ENCODE data around the gene KCNT1. TPM values are rescaled to one million over a fixed set of nuclear protein-coding genes. Genes with fewer than 3 reads are reported as not detected.

KCNT1 gene
- total RNA-seq, 3 donors from 2014 or later, result not detected

DNA sequence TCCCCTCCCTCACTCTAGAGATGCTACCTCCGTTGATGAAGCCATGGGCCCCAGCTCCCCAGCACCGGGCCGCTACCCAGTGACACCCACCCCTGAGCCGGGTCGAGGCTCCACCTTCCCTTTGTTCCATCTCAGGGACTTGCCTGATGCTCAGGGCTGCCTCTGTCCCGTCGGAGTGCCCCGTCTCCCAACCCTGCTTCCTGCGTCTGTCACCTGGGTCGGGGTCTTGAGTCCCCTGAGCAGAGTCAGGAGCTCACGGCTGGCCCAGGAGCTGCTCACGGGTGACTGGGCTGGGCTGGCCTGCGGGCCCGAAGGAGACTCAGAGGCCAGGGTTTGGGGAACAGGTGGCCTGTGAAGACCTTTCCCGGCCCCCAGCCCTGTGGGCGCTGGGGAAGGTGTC lies 85.3 kb downstream of the KCNT1 start:
- Histone ChIP-seq H3K27ac (no peak overlapping the region), H3K4me3 (no peak overlapping the region)
- no peak for TF ChIP-seq POLR2AphosphoS5 (IDR thresholded peaks at IDR 0.05)
- TF ChIP-seq POLR2A (IDR thresholded peaks at IDR 0.05), result no peak
- TF ChIP-seq, protein P1, sequence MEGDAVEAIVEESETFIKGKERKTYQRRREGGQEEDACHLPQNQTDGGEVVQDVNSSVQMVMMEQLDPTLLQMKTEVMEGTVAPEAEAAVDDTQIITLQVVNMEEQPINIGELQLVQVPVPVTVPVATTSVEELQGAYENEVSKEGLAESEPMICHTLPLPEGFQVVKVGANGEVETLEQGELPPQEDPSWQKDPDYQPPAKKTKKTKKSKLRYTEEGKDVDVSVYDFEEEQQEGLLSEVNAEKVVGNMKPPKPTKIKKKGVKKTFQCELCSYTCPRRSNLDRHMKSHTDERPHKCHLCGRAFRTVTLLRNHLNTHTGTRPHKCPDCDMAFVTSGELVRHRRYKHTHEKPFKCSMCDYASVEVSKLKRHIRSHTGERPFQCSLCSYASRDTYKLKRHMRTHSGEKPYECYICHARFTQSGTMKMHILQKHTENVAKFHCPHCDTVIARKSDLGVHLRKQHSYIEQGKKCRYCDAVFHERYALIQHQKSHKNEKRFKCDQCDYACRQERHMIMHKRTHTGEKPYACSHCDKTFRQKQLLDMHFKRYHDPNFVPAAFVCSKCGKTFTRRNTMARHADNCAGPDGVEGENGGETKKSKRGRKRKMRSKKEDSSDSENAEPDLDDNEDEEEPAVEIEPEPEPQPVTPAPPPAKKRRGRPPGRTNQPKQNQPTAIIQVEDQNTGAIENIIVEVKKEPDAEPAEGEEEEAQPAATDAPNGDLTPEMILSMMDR (IDR thresholded peaks at IDR 0.05), result no peak

DNA sequence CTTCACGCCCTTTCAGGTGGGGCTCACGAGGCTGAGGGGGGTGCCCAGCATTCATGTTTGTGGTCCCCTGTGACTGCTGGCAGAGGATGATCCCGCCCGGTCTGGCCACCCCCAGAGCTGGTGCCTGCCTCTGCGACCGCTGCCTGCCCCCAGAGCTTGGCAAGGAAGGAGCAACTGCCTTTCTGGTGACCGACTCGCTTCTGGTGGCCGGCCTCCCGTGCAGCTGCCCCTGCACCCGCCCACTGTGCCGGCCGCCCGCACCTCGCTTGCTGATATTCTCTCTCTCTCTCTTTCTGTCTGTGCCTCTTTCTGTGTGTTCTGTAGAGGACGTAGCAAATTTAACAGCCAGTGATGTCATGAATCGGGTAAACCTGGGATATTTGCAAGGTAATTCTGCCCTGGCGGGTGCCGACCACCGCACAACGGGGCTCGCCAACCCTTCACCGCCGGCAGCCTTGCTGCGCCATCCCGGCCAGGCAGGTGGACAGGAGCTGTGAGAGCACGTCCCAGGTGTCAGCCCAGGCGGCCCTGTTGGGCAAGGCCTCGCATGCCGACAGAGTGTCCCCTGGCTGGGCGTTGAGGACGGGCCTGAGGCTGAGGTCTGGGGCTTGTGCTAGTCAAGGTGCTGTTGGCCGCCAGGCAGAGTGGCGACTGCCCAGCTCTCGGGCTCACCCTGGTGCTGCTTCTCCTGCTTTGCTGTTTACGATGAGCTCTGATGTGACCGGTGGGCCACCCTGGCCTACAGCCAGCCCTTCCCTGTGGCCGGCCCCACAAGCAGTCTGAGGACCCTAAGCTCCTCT lies 86.0 kb downstream of the KCNT1 start:
- intact Hi-C loops (cut with DNase I; ENCODE audit: low total_unique reads), result no loop called here
- Histone ChIP-seq H3K36me3 (no peaks in the 10 kb centered on the region), H3K9me3 (no peaks in the 10 kb centered on the region), H3K27ac (no peak overlapping the region), H3K27me3 (peaks cover 0 to 51% of the 10 kb centered on the region in 2 donors), H3K4me3 (no peak overlapping the region), H3K4me1 (no peaks in the 10 kb centered on the region)
- TF ChIP-seq, protein P1 (IDR thresholded peaks at IDR 0.05), result no peak
- TF ChIP-seq POLR2AphosphoS5 (IDR thresholded peaks at IDR 0.05) (no peak), POLR2A (IDR thresholded peaks at IDR 0.05) (no peak)
- no peak for DNase-seq (ENCODE audit: low spot score in 2 of 2)

More for the DNA sequence above, 85.3 kb downstream of the KCNT1 start:
- no peak for DNase-seq (ENCODE audit: low spot score in 2 of 2)
- H3K4me1 ChIP-seq, result no peaks in the 10 kb centered on the region
- H3K27me3 ChIP-seq, result peaks cover 0 to 58% of the 10 kb centered on the region in 2 donors
- intact Hi-C loops (cut with DNase I; ENCODE audit: low total_unique reads), result no loop called here
- no peaks in the 10 kb centered on the region for H3K36me3 ChIP-seq
- no peaks in the 10 kb centered on the region for H3K9me3 ChIP-seq

DNA sequence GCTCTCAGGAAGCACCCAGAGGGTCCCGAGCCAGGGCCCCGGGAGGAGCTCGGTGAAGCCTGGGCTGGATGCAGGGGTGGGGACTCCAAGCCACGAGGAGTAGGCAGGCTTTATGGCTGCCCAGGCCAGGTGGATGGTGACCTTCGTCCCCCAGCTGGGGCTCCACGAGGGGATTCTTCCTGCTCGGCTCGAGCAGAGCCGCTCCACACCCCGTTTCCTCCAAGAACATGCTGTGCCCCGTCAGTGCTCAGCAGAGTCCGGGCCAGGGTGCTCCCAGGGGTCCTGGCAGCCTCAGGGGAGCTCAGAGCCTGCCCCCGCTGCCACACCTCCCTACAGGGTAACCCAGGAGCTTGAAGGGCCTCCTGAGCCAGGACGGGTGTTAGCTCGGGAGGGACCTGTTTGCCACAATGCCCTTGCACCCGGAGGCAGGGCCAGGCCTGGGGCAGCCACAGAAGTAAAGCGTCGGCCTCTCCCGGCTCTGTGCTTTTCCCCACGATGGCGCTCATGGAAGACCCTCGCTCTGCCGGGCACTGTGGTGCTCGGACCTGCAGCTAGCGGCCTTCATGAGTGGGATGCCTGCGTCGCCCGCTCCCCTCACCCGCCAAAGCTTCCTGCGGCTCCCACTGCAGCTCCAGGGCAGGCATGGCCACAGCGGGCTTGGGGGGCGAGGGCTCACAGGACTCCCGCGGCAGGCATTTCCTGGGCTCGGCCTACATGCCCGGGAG lies 86.8 kb downstream of the KCNT1 start:
- Histone ChIP-seq H3K4me1 (no peaks in the 10 kb centered on the region), H3K9me3 (no peaks in the 10 kb centered on the region), H3K27me3 (peaks cover 0 to 44% of the 10 kb centered on the region in 2 donors), H3K36me3 (no peaks in the 10 kb centered on the region), H3K4me3 (no peak overlapping the region), H3K27ac (no peak overlapping the region)
- TF ChIP-seq POLR2AphosphoS5 (IDR thresholded peaks at IDR 0.05) (no peak), POLR2A (IDR thresholded peaks at IDR 0.05) (no peak)
- TF ChIP-seq, protein P1 (IDR thresholded peaks at IDR 0.05), result no peak
- DNase-seq (ENCODE audit: low spot score in 2 of 2), result no peak
- intact Hi-C loops (cut with DNase I; ENCODE audit: low total_unique reads), result no loop called here

DNA sequence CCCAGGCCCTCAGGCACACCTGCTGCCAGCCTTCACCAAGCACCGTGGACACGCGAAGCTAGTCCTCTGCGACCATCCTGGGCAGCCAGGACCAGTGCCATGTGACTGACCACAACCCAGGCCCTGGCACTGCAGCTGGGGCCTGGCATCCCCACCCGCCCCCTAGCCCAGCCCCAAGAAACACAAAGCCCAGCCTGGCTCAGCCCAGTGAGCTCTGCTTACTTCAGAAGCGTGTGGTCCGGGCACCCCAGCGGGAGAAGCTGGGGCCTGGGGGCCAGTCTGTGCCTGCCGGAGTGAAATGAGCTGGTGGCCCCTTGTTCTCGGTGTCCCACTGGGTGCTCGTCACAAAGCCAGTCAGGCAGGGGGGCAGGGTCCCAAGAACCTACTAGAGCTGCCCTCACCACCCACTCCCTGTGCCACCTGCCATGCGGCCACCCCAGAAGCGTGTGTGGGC lies 87.9 kb downstream of the KCNT1 start:
- DNase-seq (ENCODE audit: low spot score in 2 of 2), result no peak
- no peak for TF ChIP-seq POLR2AphosphoS5 (IDR thresholded peaks at IDR 0.05)
- no peak for TF ChIP-seq POLR2A (IDR thresholded peaks at IDR 0.05)
- TF ChIP-seq, protein P1 (IDR thresholded peaks at IDR 0.05), result no peak
- intact Hi-C loops (cut with DNase I; ENCODE audit: low total_unique reads), result no loop called here

DNA sequence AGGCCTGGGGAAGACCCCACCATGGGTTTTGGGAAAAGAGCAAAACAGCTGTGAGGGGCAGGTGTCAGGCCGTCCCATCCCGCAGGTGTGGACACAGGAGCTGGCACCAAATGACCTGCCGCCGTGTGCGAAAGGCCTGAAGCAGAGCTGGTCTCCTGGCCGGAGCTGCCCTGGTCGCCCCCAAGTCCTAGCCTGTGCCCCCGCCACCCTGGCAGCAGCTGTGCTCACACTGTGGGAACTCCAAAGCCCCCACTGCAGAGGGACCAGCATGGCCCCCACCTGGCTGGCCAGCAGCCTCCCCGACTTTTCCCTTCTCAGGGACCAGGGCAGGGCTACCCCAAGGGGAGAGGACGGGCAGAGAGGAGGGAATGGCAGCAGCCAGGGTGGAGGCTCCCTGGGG lies 88.4 kb downstream of the KCNT1 start:
- no peak for DNase-seq (ENCODE audit: low spot score in 2 of 2)
- Histone ChIP-seq H3K27ac (no peak overlapping the region), H3K9me3 (no peaks in the 10 kb centered on the region), H3K27me3 (peaks cover 0 to 32% of the 10 kb centered on the region in 2 donors), H3K4me3 (no peak overlapping the region), H3K36me3 (no peaks in the 10 kb centered on the region), H3K4me1 (no peaks in the 10 kb centered on the region)
- intact Hi-C loops (cut with DNase I; ENCODE audit: low total_unique reads), result no loop called here
- TF ChIP-seq POLR2AphosphoS5 (IDR thresholded peaks at IDR 0.05) (no peak), POLR2A (IDR thresholded peaks at IDR 0.05) (no peak)
- TF ChIP-seq, protein P1 (IDR thresholded peaks at IDR 0.05), result no peak

More for the DNA sequence above, 87.9 kb downstream of the KCNT1 start:
- Histone ChIP-seq H3K27me3 (peaks cover 0 to 35% of the 10 kb centered on the region in 2 donors), H3K36me3 (no peaks in the 10 kb centered on the region), H3K9me3 (no peaks in the 10 kb centered on the region), H3K27ac (no peak overlapping the region), H3K4me1 (no peaks in the 10 kb centered on the region), H3K4me3 (no peak overlapping the region)

Data from breast epithelium (tissue), 4 donors.